HL-60 (cell line): ENCODE measurements around the gene TNPO1.

ENCODE experiments used
- CTCF ChIP-seq: IDR thresholded peaks from one replicate; pipeline ENCODE4 v1.5.1; 2011; ENCODE audit warnings: low read length, control low read depth, inconsistent platforms; ENCODE audit not compliant: insufficient read depth
- POLR2AphosphoS5 ChIP-seq: IDR thresholded peaks from 2 replicates; pipeline ENCODE4 v1.6.1; 2012; ENCODE audit warnings: low read depth
- REST ChIP-seq: IDR thresholded peaks from 2 replicates; pipeline ENCODE4 v1.6.1; 2012; ENCODE audit warnings: low read depth; ENCODE audit not compliant: insufficient replicate concordance

- no peak for TF ChIP-seq CTCF
- TF ChIP-seq POLR2AphosphoS5, result no peak
- TF ChIP-seq REST, result no peak
These were observed 27.5 kb upstream of the TNPO1 start for GRCh38 chr5:72788866-72789505.
